HepG2 (cell line): ENCODE data around the gene ZDHHC19. TPM values are rescaled to one million over a fixed set of nuclear protein-coding genes. Genes with fewer than 3 reads are reported as not detected.

Experiments
- ARNTL ChIP-seq: sonication (generic); formaldehyde crosslinking; IDR thresholded peaks from 2 replicates; pipeline ENCODE4 v1.4.0; 2020; ENCODE audit warnings: mild to moderate bottlenecking, missing genetic modification reagents
- CBX2 ChIP-seq, 2 experiments: fragments of 200-600 bp in 1 of 2; sonication (generic); formaldehyde crosslinking in 1 of 2; IDR thresholded peaks; 2 replicates each; pipeline versions ENCODE4 v1.7.0 to v1.8.1; 2018 to 2022; ENCODE audit warnings: low read depth in 2 of 2, low read length in 1 of 2, mild to moderate bottlenecking in 1 of 2, missing genetic modification reagents in 1 of 2
- CCAR2 ChIP-seq: fragments of 200-400 bp; formaldehyde crosslinking; optimal IDR thresholded peaks from 2 replicates; pipeline ENCODE3; 2018; ENCODE audit warnings: low read depth, mild to moderate bottlenecking, low read length, moderate library complexity
- CEBPG ChIP-seq: IDR thresholded peaks from 2 replicates; pipeline ENCODE4 v1.6.1; 2016
- ETV6 ChIP-seq: sonication (generic); formaldehyde crosslinking; conservative IDR thresholded peaks from 2 replicates; pipeline ENCODE4 v1.4.0; 2020; ENCODE audit warnings: missing genetic modification reagents
- FOXK1 ChIP-seq: sonication (generic); formaldehyde crosslinking; IDR thresholded peaks from 2 replicates; pipeline ENCODE4 v1.4.0; 2020; ENCODE audit warnings: low read depth, missing genetic modification reagents, borderline replicate concordance
- GATA4 ChIP-seq: sonication (generic); IDR thresholded peaks from 2 replicates; pipeline ENCODE4 v1.6.1; 2016; ENCODE audit warnings: antibody characterized with exemption, low read depth, borderline replicate concordance
- KLF13 ChIP-seq: sonication (generic); formaldehyde crosslinking; IDR thresholded peaks from 2 replicates; pipeline ENCODE4 v1.4.0; 2020; ENCODE audit warnings: mild to moderate bottlenecking, missing genetic modification reagents
- NFYB ChIP-seq: sonication (generic); formaldehyde crosslinking; IDR thresholded peaks from 2 replicates; pipeline ENCODE4 v1.4.0; 2020; ENCODE audit warnings: missing genetic modification reagents
- NRL ChIP-seq: sonication (generic); formaldehyde crosslinking; IDR thresholded peaks from 2 replicates; pipeline ENCODE4 v1.5.0; 2020; ENCODE audit warnings: missing genetic modification reagents, mild to moderate bottlenecking, moderate library complexity, borderline replicate concordance
- PAF1 ChIP-seq: IDR thresholded peaks from 2 replicates; pipeline ENCODE4 v1.6.1; 2016; ENCODE audit warnings: missing genetic modification reagents, missing compliant biosample characterization
- PAWR ChIP-seq: sonication (generic); formaldehyde crosslinking; IDR thresholded peaks from 2 replicates; pipeline ENCODE4 v1.4.0; 2020; ENCODE audit warnings: missing genetic modification reagents, mild to moderate bottlenecking, borderline replicate concordance
- RAD21 ChIP-seq: fragments of 450-650 bp; formaldehyde crosslinking; IDR thresholded peaks from 2 replicates; pipeline ENCODE4 v1.5.0; 2020; ENCODE audit warnings: mild to moderate bottlenecking
- RARA ChIP-seq: IDR thresholded peaks from 2 replicates; pipeline ENCODE4 v1.6.1; 2016; ENCODE audit warnings: missing genetic modification reagents, missing compliant biosample characterization
- TBL1XR1 ChIP-seq: fragments of 150-350 bp; IDR thresholded peaks from 2 replicates; pipeline ENCODE4 v1.6.1; 2014; ENCODE audit warnings: borderline replicate concordance, low read length; ENCODE audit not compliant: partially characterized antibody
- ZBTB7A ChIP-seq: sonication (generic); formaldehyde crosslinking; IDR thresholded peaks from 2 replicates; pipeline ENCODE4 v1.8.0; 2022; ENCODE audit warnings: mild to moderate bottlenecking, missing genetic modification reagents
- ZNF207 ChIP-seq: fragments of 450-650 bp; IDR thresholded peaks from 2 replicates; pipeline ENCODE4 v1.6.1; 2016; ENCODE audit warnings: antibody characterized with exemption, borderline replicate concordance
- ZNF451 ChIP-seq: sonication (generic); formaldehyde crosslinking; IDR thresholded peaks from 2 replicates; pipeline ENCODE4 v1.5.0; 2020; ENCODE audit warnings: mild to moderate bottlenecking, missing genetic modification reagents
- ZNF549 ChIP-seq: sonication (generic); formaldehyde crosslinking; IDR thresholded peaks from 2 replicates; pipeline ENCODE4 v1.5.0; 2020; ENCODE audit warnings: missing genetic modification reagents
- ZNF746 ChIP-seq: sonication (generic); formaldehyde crosslinking; IDR thresholded peaks from 2 replicates; pipeline ENCODE4 v1.8.0; 2022; ENCODE audit warnings: mild to moderate bottlenecking, missing genetic modification reagents
- polyA plus RNA-seq, 8 experiments: library from polyadenylated mRNA; depleted of rRNA in 3 of 8; stranded (reverse) in 7 of 8; unstranded in 1 of 8; fragments of >200 nt; fragmentation: Illumina TruSeq in 4 of 8; extraction: Trizol in 4 of 8; gene quantifications; 2 replicates each; pipeline versions ENCODE4 v1.2.1 to v1.2.3, GENCODE V29; 2011 to 2016; ENCODE audit warnings: low read depth in 4 of 8, missing spikeins in 1 of 8, mixed read lengths in 1 of 8; ENCODE audit not compliant: insufficient read depth in 1 of 8
- total RNA-seq, 5 experiments: library from RNA; depleted of rRNA; stranded (reverse); fragments of >200 nt; fragmentation: Illumina TruSeq; extraction: Trizol; gene quantifications; 2 replicates each; pipeline ENCODE4 v1.2.3, GENCODE V29; 2016; ENCODE audit warnings: low read depth in 1 of 5
- TF ChIP-seq, protein P1 (sequence below): IDR thresholded peaks from 2 replicates; pipeline ENCODE4 v1.6.1; 2016
- TF ChIP-seq, protein P2 (sequence below): sonication (generic); formaldehyde crosslinking; IDR thresholded peaks from 2 replicates; pipeline ENCODE4 v1.4.0; 2020; ENCODE audit warnings: mild to moderate bottlenecking, missing genetic modification reagents, borderline replicate concordance
- TF ChIP-seq, protein P3 (sequence below): sonication (generic); formaldehyde crosslinking; IDR thresholded peaks from 2 replicates; pipeline ENCODE4 v1.4.0; 2020; ENCODE audit warnings: missing genetic modification reagents
- TF ChIP-seq, protein P4 (sequence below): sonication (generic); formaldehyde crosslinking; IDR thresholded peaks from 2 replicates; pipeline ENCODE4 v1.4.0; 2020; ENCODE audit warnings: missing genetic modification reagents

ZDHHC19 gene
- total and polyA plus RNA-seq, 2 of the 13 experiments (the other 11 are each of a cell fraction or from before 2014, with no cell fraction given) = 0.22 to 0.53 TPM

DNA sequence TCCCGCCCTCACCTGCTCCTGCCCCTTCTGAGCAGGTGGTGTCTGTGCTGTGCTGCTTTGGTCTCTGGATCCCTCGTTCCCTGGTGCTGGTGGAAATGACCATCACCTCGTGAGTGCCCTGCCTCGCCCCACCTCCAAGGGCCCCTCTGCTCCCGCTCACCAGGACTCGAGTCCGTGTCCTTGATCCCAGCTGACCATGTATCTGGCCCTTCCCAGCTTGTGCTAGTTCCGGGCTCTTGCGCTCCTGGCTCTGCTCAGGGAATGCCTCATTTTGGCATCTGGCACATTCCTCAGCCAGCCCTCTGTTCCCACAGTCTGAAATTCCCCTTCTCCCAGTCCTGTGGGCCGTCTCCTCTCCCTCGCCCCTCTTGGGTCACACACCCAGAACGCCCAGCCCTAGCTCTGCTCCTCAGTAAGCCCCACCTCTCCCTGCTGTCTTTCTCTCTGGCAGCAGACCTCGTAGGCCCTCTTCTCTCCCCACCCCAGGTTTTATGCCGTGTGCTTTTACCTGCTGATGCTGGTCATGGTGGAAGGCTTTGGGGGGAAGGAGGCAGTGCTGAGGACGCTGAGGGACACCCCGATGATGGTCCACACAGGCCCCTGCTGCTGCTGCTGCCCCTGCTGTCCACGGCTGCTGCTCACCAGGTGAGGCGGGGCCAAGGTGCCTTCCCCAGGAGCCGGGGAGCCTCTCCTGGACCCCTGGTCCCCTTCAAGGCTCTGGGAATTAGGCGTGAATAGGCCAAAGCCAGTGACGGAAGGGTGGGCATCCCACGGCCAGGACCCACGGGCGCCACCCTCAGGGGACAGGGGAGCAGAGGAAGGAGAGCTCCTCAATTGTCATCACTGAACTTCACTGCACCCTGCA lies 16.7 kb upstream of the ZDHHC19 start (continued):
- TF ChIP-seq ARNTL (CRISPR knock-in tag) (0 out of 2 replicates have a peak, but pooled peaks have one; percentile 50), KLF13 (CRISPR knock-in tag) (no peak), ZNF451 (CRISPR knock-in tag) (no peak; the same call in 1 of the 2 replicates), RARA (CRISPR knock-in tag) (peak; percentile 74), NFYB (CRISPR knock-in tag) (no peak), TBL1XR1 (no peak), CBX2 (IDR thresholded peaks at IDR 0.05; ENCODE audit: low read depth, low read length) (no peak), CBX2 (CRISPR knock-in tag; IDR thresholded peaks at IDR 0.05; ENCODE audit: low read depth) (no peak), PAF1 (CRISPR knock-in tag) (no peak), CCAR2 (no peak), PAWR (CRISPR knock-in tag) (no peak), CEBPG (CRISPR knock-in tag) (no peak), GATA4 (no peak), ZBTB7A (peak; percentile 48; the same call in 1 of the 2 replicates), ZNF549 (CRISPR knock-in tag) (no peak), FOXK1 (CRISPR knock-in tag) (no peak), NRL (CRISPR knock-in tag) (no peak; the same call in 1 of the 2 replicates), ZNF207 (no peak), ETV6 (CRISPR knock-in tag) (no peak), ZNF746 (CRISPR knock-in tag) (no peak), RAD21 (CRISPR knock-in tag) (no peak)
- TF ChIP-seq, protein P1, sequence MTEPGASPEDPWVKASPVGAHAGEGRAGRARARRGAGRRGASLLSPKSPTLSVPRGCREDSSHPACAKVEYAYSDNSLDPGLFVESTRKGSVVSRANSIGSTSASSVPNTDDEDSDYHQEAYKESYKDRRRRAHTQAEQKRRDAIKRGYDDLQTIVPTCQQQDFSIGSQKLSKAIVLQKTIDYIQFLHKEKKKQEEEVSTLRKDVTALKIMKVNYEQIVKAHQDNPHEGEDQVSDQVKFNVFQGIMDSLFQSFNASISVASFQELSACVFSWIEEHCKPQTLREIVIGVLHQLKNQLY (CRISPR knock-in tag) = 0 out of 2 replicates have a peak, but pooled peaks have one; percentile 58
- TF ChIP-seq, protein P2, sequence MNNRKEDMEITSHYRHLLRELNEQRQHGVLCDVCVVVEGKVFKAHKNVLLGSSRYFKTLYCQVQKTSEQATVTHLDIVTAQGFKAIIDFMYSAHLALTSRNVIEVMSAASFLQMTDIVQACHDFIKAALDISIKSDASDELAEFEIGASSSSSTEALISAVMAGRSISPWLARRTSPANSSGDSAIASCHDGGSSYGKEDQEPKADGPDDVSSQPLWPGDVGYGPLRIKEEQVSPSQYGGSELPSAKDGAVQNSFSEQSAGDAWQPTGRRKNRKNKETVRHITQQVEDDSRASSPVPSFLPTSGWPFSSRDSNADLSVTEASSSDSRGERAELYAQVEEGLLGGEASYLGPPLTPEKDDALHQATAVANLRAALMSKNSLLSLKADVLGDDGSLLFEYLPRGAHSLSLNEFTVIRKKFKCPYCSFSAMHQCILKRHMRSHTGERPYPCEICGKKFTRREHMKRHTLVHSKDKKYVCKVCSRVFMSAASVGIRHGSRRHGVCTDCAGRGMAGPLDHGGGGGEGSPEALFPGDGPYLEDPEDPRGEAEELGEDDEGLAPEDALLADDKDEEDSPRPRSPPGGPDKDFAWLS (CRISPR knock-in tag) = no peak
- TF ChIP-seq, protein P3, sequence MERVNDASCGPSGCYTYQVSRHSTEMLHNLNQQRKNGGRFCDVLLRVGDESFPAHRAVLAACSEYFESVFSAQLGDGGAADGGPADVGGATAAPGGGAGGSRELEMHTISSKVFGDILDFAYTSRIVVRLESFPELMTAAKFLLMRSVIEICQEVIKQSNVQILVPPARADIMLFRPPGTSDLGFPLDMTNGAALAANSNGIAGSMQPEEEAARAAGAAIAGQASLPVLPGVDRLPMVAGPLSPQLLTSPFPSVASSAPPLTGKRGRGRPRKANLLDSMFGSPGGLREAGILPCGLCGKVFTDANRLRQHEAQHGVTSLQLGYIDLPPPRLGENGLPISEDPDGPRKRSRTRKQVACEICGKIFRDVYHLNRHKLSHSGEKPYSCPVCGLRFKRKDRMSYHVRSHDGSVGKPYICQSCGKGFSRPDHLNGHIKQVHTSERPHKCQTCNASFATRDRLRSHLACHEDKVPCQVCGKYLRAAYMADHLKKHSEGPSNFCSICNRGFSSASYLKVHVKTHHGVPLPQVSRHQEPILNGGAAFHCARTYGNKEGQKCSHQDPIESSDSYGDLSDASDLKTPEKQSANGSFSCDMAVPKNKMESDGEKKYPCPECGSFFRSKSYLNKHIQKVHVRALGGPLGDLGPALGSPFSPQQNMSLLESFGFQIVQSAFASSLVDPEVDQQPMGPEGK = 0 out of 2 replicates have a peak, but pooled peaks have one; percentile 49
- TF ChIP-seq, protein P4, sequence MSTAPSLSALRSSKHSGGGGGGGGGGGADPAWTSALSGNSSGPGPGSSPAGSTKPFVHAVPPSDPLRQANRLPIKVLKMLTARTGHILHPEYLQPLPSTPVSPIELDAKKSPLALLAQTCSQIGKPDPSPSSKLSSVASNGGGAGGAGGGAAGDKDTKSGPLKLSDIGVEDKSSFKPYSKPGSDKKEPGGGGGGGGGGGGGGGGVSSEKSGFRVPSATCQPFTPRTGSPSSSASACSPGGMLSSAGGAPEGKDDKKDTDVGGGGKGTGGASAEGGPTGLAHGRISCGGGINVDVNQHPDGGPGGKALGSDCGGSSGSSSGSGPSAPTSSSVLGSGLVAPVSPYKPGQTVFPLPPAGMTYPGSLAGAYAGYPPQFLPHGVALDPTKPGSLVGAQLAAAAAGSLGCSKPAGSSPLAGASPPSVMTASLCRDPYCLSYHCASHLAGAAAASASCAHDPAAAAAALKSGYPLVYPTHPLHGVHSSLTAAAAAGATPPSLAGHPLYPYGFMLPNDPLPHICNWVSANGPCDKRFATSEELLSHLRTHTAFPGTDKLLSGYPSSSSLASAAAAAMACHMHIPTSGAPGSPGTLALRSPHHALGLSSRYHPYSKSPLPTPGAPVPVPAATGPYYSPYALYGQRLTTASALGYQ = no peak
